DOHH2 (cell line): ENCODE results near the gene CDT1.

ENCODE experiments used
- H3F3A ChIP-seq: fragments of 200-600 bp; sonication (generic), shearing (Covaris generic); 2 replicates; pipeline ENCODE4 v1.6.0; 2016; ENCODE audit warnings: antibody characterized with exemption, mild to moderate bottlenecking; ENCODE audit not compliant: control insufficient read depth, insufficient read depth
- H3K27ac ChIP-seq: fragments of 200-600 bp; sonication (generic); 2 replicates; pipeline ENCODE4 v1.5.1; 2014; ENCODE audit warnings: low read depth, mild to moderate bottlenecking, low read length, moderate library complexity
- H3K27me3 ChIP-seq: fragments of 200-600 bp; sonication (generic); 2 replicates; pipeline ENCODE4 v1.6.1; 2014; ENCODE audit warnings: mild to moderate bottlenecking, low read length, mixed read lengths; ENCODE audit not compliant: control insufficient read depth
- H3K36me3 ChIP-seq: fragments of 200-600 bp; sonication (generic); 2 replicates; pipeline ENCODE4 v1.6.1; 2014; ENCODE audit warnings: mild to moderate bottlenecking, low read length, moderate library complexity, mixed read lengths; ENCODE audit not compliant: control insufficient read depth
- H3K4me1 ChIP-seq: fragments of 200-600 bp; sonication (generic); 2 replicates; pipeline ENCODE4 v1.6.1; 2014; ENCODE audit warnings: mild to moderate bottlenecking, low read length, mixed read lengths; ENCODE audit not compliant: control insufficient read depth
- H3K4me2 ChIP-seq: fragments of 200-600 bp; sonication (generic); 2 replicates; pipeline ENCODE4 v1.6.0; 2014; ENCODE audit warnings: mild to moderate bottlenecking, low read length, moderate library complexity
- H3K4me3 ChIP-seq: fragments of 200-600 bp; sonication (generic); 2 replicates; pipeline ENCODE4 v1.5.1; 2014; ENCODE audit warnings: mild to moderate bottlenecking, low read length, mixed read lengths
- H3K79me2 ChIP-seq: fragments of 200-600 bp; sonication (generic); 2 replicates; pipeline ENCODE4 v1.6.1; 2014; ENCODE audit warnings: mild to moderate bottlenecking, low read length, mixed read lengths; ENCODE audit not compliant: control insufficient read depth
- H3K9me2 ChIP-seq: fragments of 200-600 bp; sonication (generic); replicated peaks from 2 replicates; pipeline ENCODE4 v1.6.1; 2014; ENCODE audit warnings: mild to moderate bottlenecking, low read length, mixed read lengths; ENCODE audit not compliant: control insufficient read depth
- H3K9me3 ChIP-seq: fragments of 200-600 bp; sonication (generic); 2 replicates; pipeline ENCODE4 v1.6.1; 2014; ENCODE audit warnings: antibody characterized with exemption, low read length, mixed read lengths; ENCODE audit not compliant: control insufficient read depth, insufficient read depth
- H4K20me1 ChIP-seq: fragments of 200-600 bp; sonication (generic); 2 replicates; pipeline ENCODE4 v1.6.0; 2014; ENCODE audit warnings: low read depth, mild to moderate bottlenecking, antibody characterized with exemption, low read length, moderate library complexity; ENCODE audit not compliant: control insufficient read depth, insufficient read depth
- CTCF ChIP-seq: fragments of 200-600 bp; sonication (generic); IDR thresholded peaks from one replicate; pipeline ENCODE4 v1.5.1; 2014; ENCODE audit warnings: antibody characterized with exemption, mild to moderate bottlenecking, low read depth, low read length; ENCODE audit not compliant: poor library complexity, severe bottlenecking
- EZH2phosphoT487 ChIP-seq: fragments of 200-600 bp; sonication (generic); IDR thresholded peaks from 2 replicates; pipeline ENCODE4 v1.6.1; 2017; ENCODE audit warnings: borderline replicate concordance, mild to moderate bottlenecking, antibody characterized with exemption, low read length, moderate library complexity, mixed read lengths

The CDT1 gene

GRCh38 chr16:88807626-88808453, 4.3 kb downstream of the CDT1 start:
- H3K9me2 ChIP-seq = no peaks in the 10 kb centered on the region
- H3F3A ChIP-seq = peaks cover 13% of the 10 kb centered on the region
- H4K20me1 ChIP-seq = peaks cover 8% of the 10 kb centered on the region; the same call in 1 of the 2 replicates
- no peak for TF ChIP-seq CTCF
- TF ChIP-seq EZH2phosphoT487 = no peak
- H3K9me3 ChIP-seq = peaks cover 7% of the 10 kb centered on the region; the same call in 1 of the 2 replicates
- no peaks in the 10 kb centered on the region for H3K27me3 ChIP-seq
- no peak overlapping the region for H3K4me3 ChIP-seq
- H3K4me1 ChIP-seq = peaks cover 45% of the 10 kb centered on the region
- peaks cover 65% of the 10 kb centered on the region for H3K79me2 ChIP-seq
- no peak overlapping the region for H3K4me2 ChIP-seq
- H3K27ac ChIP-seq = no peak overlapping the region
- H3K36me3 ChIP-seq = peaks cover 73% of the 10 kb centered on the region

- H3K79me2 ChIP-seq = peaks cover 59% of the 10 kb centered on the region
- H3F3A ChIP-seq = peaks cover 10% of the 10 kb centered on the region
These were observed 5.6 kb downstream of the CDT1 start for GRCh38 chr16:88809068-88809675.

GRCh38 chr16:88809676-88810165, 6.1 kb downstream of the CDT1 start:
- Histone ChIP-seq H3K4me1 (peaks cover 44% of the 10 kb centered on the region), H4K20me1 (peaks cover 6% of the 10 kb centered on the region; the same call in 1 of the 2 replicates), H3F3A (peaks cover 10% of the 10 kb centered on the region), H3K9me2 (no peaks in the 10 kb centered on the region), H3K27me3 (no peaks in the 10 kb centered on the region), H3K36me3 (peaks cover 66% of the 10 kb centered on the region), H3K79me2 (peaks cover 53% of the 10 kb centered on the region), H3K9me3 (peaks cover 7% of the 10 kb centered on the region; the same call in 1 of the 2 replicates), H3K27ac (peak overlapping the region; percentile 81), H3K4me3 (peak overlapping the region; percentile 87), H3K4me2 (peak overlapping the region; percentile 95)
- no peak for TF ChIP-seq EZH2phosphoT487
- no peak for TF ChIP-seq CTCF

More at GRCh38 chr16:88809068-88809675, 5.6 kb downstream of the CDT1 start:
- Histone ChIP-seq H3K36me3 (peaks cover 71% of the 10 kb centered on the region), H3K4me2 (peak overlapping the region; percentile 95), H3K9me3 (peaks cover 7% of the 10 kb centered on the region; the same call in 1 of the 2 replicates), H3K9me2 (no peaks in the 10 kb centered on the region), H4K20me1 (peaks cover 8% of the 10 kb centered on the region; the same call in 1 of the 2 replicates), H3K4me3 (peak overlapping the region; percentile 87), H3K27ac (peak overlapping the region; percentile 7; the same call in 1 of the 2 replicates), H3K27me3 (no peaks in the 10 kb centered on the region), H3K4me1 (peaks cover 45% of the 10 kb centered on the region)
- TF ChIP-seq EZH2phosphoT487 (no peak), CTCF (no peak)
